Melanocyte of skin (primary cell): ENCODE data around the gene ABHD17A. TPM values are rescaled to one million over a fixed set of nuclear protein-coding genes. Genes with fewer than 3 reads are reported as not detected.

Experiments
- total RNA-seq, 2 donors: library from RNA; depleted of rRNA; stranded (reverse); fragments of >200 nt; gene quantifications; 2 replicates each; pipeline ENCODE4 v1.2.3, GENCODE V29; 2012

ABHD17A gene
- 10 to 100 TPM; 61.9 to 80.6 TPM for total RNA-seq

GRCh38 chr19:1885398-1886119 lies at the start of gene ABHD17A:
ABHD17A (minus strand) TSS chr19:1885496; CDS start chr19:1881566, 3,930 bp downstream.

GRCh38 chr19:1905110-1905862 lies 20.0 kb upstream of the ABHD17A start, which contains the start of the genes ADAT3 and SCAMP4:
ADAT3 (plus strand) TSS chr19:1905399; CDS start chr19:1912048, 6,649 bp downstream.
SCAMP4 (plus strand) TSS chr19:1905399; CDS start chr19:1915020, 9,621 bp downstream.

GRCh38 chr19:1863328-1863637 lies 22.0 kb downstream of the ABHD17A start, which contains the start of gene KLF16:
KLF16 (minus strand) TSS chr19:1863579; CDS start chr19:1863497, 82 bp downstream.

GRCh38 chr19:1848399-1849131 lies 36.7 kb downstream of the ABHD17A start, which contains the start of gene REXO1:
REXO1 (minus strand) TSS chr19:1848483; CDS start chr19:1848358, 125 bp downstream.

Other genes starting within 250 kb of the ABHD17A start
- 10 to 100 TPM; 34.8 to 49.3 TPM for gene TCF3, start 232.9 kb downstream of the ABHD17A start, total RNA-seq
- gene ONECUT3, start 132.0 kb downstream of the ABHD17A start, total RNA-seq = not detected
- 1 to 10 TPM; 1.7 to 4.0 TPM for gene ATP8B3, start 73.2 kb downstream of the ABHD17A start, total RNA-seq
- gene REXO1, start 37.0 kb downstream of the ABHD17A start, total RNA-seq = 10 to 100 TPM; 10.7 to 14.7 TPM
- gene KLF16, start 21.9 kb downstream of the ABHD17A start, total RNA-seq = 10 to 100 TPM in 1 of 2 donors, 1 to 10 TPM in 1; 8.6 to 22.6 TPM
- gene ADAT3, start 19.9 kb upstream of the ABHD17A start, total RNA-seq = 10 to 100 TPM in 1 of 2 donors, 1 to 10 TPM in 1; 3.1 to 11.0 TPM
- 10 to 100 TPM; 68.3 to 74.0 TPM for gene SCAMP4, start 19.9 kb upstream of the ABHD17A start, total RNA-seq
- 10 to 100 TPM; 67.8 to 81.9 TPM for gene CSNK1G2, start 55.7 kb upstream of the ABHD17A start, total RNA-seq
- 10 to 100 TPM; 54.0 to 55.9 TPM for gene BTBD2, start 130.2 kb upstream of the ABHD17A start, total RNA-seq
- gene MKNK2, start 165.7 kb upstream of the ABHD17A start, total RNA-seq = 10 to 100 TPM; 40.6 to 42.3 TPM
- gene MOB3A, start 210.8 kb upstream of the ABHD17A start, total RNA-seq = 10 to 100 TPM; 16.2 to 22.3 TPM
- under 1 TPM in 1 of 2 donors, not detected in 1; 0.69 TPM for gene IZUMO4, start 211.4 kb upstream of the ABHD17A start, total RNA-seq